Liver (tissue), 9 donors: ENCODE measurements around the gene SH3BGRL. TPM values are rescaled to one million over a fixed set of nuclear protein-coding genes. Genes with fewer than 3 reads are reported as not detected.

Experiments used
- DNase-seq: peaks from one replicate; pipeline ENCODE4 v3.0.0-alpha.2; 2017; ENCODE audit warnings: low spot score
- H3K27ac ChIP-seq, 2 donors: one replicate each; pipeline ENCODE4 v1.7.0; 2013; ENCODE audit warnings: inconsistent platforms in 2 of 2, low read length in 2 of 2, control low read depth in 1 of 2, low read depth in 1 of 2, mild to moderate bottlenecking in 1 of 2
- H3K27me3 ChIP-seq, 4 donors: one replicate each; pipeline versions ENCODE4 v1.6.1 to v1.7.0; 2013; ENCODE audit warnings: low read length in 3 of 4, inconsistent platforms in 1 of 4, mild to moderate bottlenecking in 1 of 4, moderate library complexity in 1 of 4; ENCODE audit not compliant: control insufficient read depth in 4 of 4, insufficient read depth in 4 of 4
- H3K36me3 ChIP-seq, 4 donors: one replicate each; pipeline versions ENCODE4 v1.6.1 to v1.7.0; 2013; ENCODE audit warnings: low read length in 3 of 4, mild to moderate bottlenecking in 3 of 4, low read depth in 1 of 4, moderate library complexity in 1 of 4; ENCODE audit not compliant: control insufficient read depth in 4 of 4, insufficient read depth in 3 of 4
- H3K4me1 ChIP-seq, 4 donors: one replicate each; pipeline versions ENCODE4 v1.6.1 to v1.7.0; 2013; ENCODE audit warnings: low read length in 3 of 4, mild to moderate bottlenecking in 3 of 4, moderate library complexity in 1 of 4; ENCODE audit not compliant: control insufficient read depth in 4 of 4, insufficient read depth in 4 of 4
- H3K4me3 ChIP-seq, 3 donors: one replicate each; pipeline versions ENCODE4 v1.6.1 to v1.7.0; 2013; ENCODE audit warnings: low read length in 3 of 3, control low read depth in 1 of 3, low read depth in 1 of 3, mild to moderate bottlenecking in 1 of 3
- H3K9ac ChIP-seq, 2 donors: one replicate each; pipeline ENCODE4 v1.7.0; 2013; ENCODE audit warnings: low read length in 2 of 2, mild to moderate bottlenecking in 2 of 2, moderate library complexity in 2 of 2, control low read depth in 1 of 2, low read depth in 1 of 2
- H3K9me3 ChIP-seq, 4 donors: one replicate each; pipeline versions ENCODE4 v1.6.1 to v1.7.0; 2013; ENCODE audit warnings: low read length in 3 of 4; ENCODE audit not compliant: control insufficient read depth in 4 of 4
- ATF3 ChIP-seq: IDR thresholded peaks from 2 replicates; pipeline ENCODE4 v1.6.1; 2016; ENCODE audit warnings: antibody characterized with exemption
- CTCF ChIP-seq: fragments of 150-350 bp; IDR thresholded peaks from 2 replicates; pipeline ENCODE4 v1.5.1; 2017; ENCODE audit warnings: improper control_type of control experiment, low read depth, low read length; ENCODE audit not compliant: missing input control
- EGR1 ChIP-seq, 2 donors: IDR thresholded peaks; 2 replicates each; pipeline ENCODE4 v1.6.1; 2016 to 2018; ENCODE audit warnings: antibody characterized with exemption in 2 of 2, low read depth in 2 of 2
- FOXA1 ChIP-seq: IDR thresholded peaks from 2 replicates; pipeline ENCODE4 v1.6.1; 2016; ENCODE audit warnings: antibody characterized with exemption
- FOXA2 ChIP-seq: IDR thresholded peaks from 2 replicates; pipeline ENCODE4 v1.6.1; 2016; ENCODE audit warnings: antibody characterized with exemption
- GABPA ChIP-seq, 2 donors: IDR thresholded peaks in 1 of 2; conservative IDR thresholded peaks in 1 of 2; 2 replicates each; pipeline ENCODE4 v1.6.1; 2016; ENCODE audit warnings: antibody characterized with exemption in 2 of 2, mild to moderate bottlenecking in 1 of 2, moderate library complexity in 1 of 2
- HNF4A ChIP-seq, 2 donors: conservative IDR thresholded peaks; 2 replicates each; pipeline ENCODE4 v1.6.1; 2016; ENCODE audit warnings: antibody characterized with exemption in 2 of 2, mild to moderate bottlenecking in 2 of 2
- HNF4G ChIP-seq: IDR thresholded peaks from 2 replicates; pipeline ENCODE4 v1.6.1; 2016; ENCODE audit warnings: antibody characterized with exemption
- JUND ChIP-seq, 2 donors: IDR thresholded peaks; 2 replicates each; pipeline ENCODE4 v1.6.1; 2016; ENCODE audit warnings: antibody characterized with exemption in 2 of 2
- NR2F2 ChIP-seq: IDR thresholded peaks from 2 replicates; pipeline ENCODE4 v1.6.1; 2016; ENCODE audit warnings: antibody characterized with exemption
- RAD21 ChIP-seq, 2 donors: IDR thresholded peaks; 2 replicates each; pipeline ENCODE4 v1.6.1; 2016; ENCODE audit warnings: antibody characterized with exemption in 2 of 2, mild to moderate bottlenecking in 2 of 2
- REST ChIP-seq: IDR thresholded peaks from 2 replicates; pipeline ENCODE4 v1.6.1; 2016; ENCODE audit warnings: antibody characterized with exemption, mild to moderate bottlenecking
- SP1 ChIP-seq: IDR thresholded peaks from 2 replicates; pipeline ENCODE4 v1.6.1; 2018; ENCODE audit warnings: antibody characterized with exemption, mild to moderate bottlenecking
- TAF1 ChIP-seq: conservative IDR thresholded peaks from 2 replicates; pipeline ENCODE4 v1.6.1; 2016; ENCODE audit warnings: antibody characterized with exemption, mild to moderate bottlenecking
- YY1 ChIP-seq: IDR thresholded peaks from 2 replicates; pipeline ENCODE4 v1.6.1; 2016; ENCODE audit warnings: antibody characterized with exemption, mild to moderate bottlenecking
- WGBS: extraction: QIAGEN DNeasy Blood & Tissue Kit; methylation state at CpG from one replicate; pipeline ENCODE4 v1.1.7; 2013; 5-methylcytosine and 5-hydroxymethylcytosine counted together
- polyA plus RNA-seq, 2 donors: library from polyadenylated mRNA; stranded (reverse) in 1 of 2; unstranded in 1 of 2; fragments of 200-250 nt in 1 of 2; fragments of >200 nt in 1 of 2; fragmentation: Nextera tagmentation in 1 of 2; extraction: Ambion mirVana in 1 of 2; gene quantifications; one replicate each; pipeline versions ENCODE4 v1.2.1 to v1.2.3, GENCODE V29; 2013 to 2015
- total RNA-seq, 2 donors: library from RNA; depleted of rRNA; stranded (reverse); fragments of >200 nt; gene quantifications; one replicate each; pipeline ENCODE4 v1.2.3, GENCODE V29; 2014
- donor health status: healthy.
- donor health status: healthy.
- donor health status: healthy.
- donor health status: healthy.
- donor health status: healthy.

Gene SH3BGRL
- total and polyA plus RNA-seq, 4 donors: 15.5 to 64.3 (median 20.6) TPM

- 90% methylated on average over 1 of the region's 1 CpG for WGBS
- no peak for DNase-seq
- no peak for TF ChIP-seq JUND (IDR thresholded peaks at IDR 0.05)
- no peak for TF ChIP-seq HNF4A (conservative IDR thresholded peaks at IDR 0.05)
- TF ChIP-seq FOXA2: no peak
- TF ChIP-seq TAF1: no peak
- TF ChIP-seq HNF4G: no peak
- no peak for TF ChIP-seq ATF3
- TF ChIP-seq RAD21 (IDR thresholded peaks at IDR 0.05): no peak
- TF ChIP-seq EGR1 (IDR thresholded peaks at IDR 0.05; ENCODE audit: low read depth in 2 of 2): no peak
- TF ChIP-seq SP1: no peak
- TF ChIP-seq CTCF: no peak
- no peak for TF ChIP-seq GABPA (IDR thresholded peaks at IDR 0.05 in 1 of 2, conservative IDR thresholded peaks at IDR 0.05 in 1 of 2)
- no peak for TF ChIP-seq FOXA1
- no peak for TF ChIP-seq NR2F2
- H3K36me3 ChIP-seq: no peaks in the 10 kb centered on the region
- H3K27ac ChIP-seq: no peak overlapping the region
- H3K9ac ChIP-seq: no peak overlapping the region
- H3K4me1 ChIP-seq: no peaks in the 10 kb centered on the region
- no peak overlapping the region for H3K4me3 ChIP-seq
- no peaks in the 10 kb centered on the region for H3K27me3 ChIP-seq
- no peaks in the 10 kb centered on the region for H3K9me3 ChIP-seq
These were observed 29.6 kb downstream of the SH3BGRL start for GRCh38 chrX:81231476-81231875.

- H3K9ac ChIP-seq: no peak overlapping the region
- DNase-seq: no peak
- no peaks in the 10 kb centered on the region for H3K9me3 ChIP-seq
- H3K4me3 ChIP-seq: no peak overlapping the region
- TF ChIP-seq ATF3: no peak
- no peak for TF ChIP-seq FOXA2
- no peak for TF ChIP-seq GABPA (IDR thresholded peaks at IDR 0.05 in 1 of 2, conservative IDR thresholded peaks at IDR 0.05 in 1 of 2)
- no peak for TF ChIP-seq YY1
- TF ChIP-seq REST: no peak
- H3K4me1 ChIP-seq: no peaks in the 10 kb centered on the region
- H3K27ac ChIP-seq: no peak overlapping the region
- no peaks in the 10 kb centered on the region for H3K27me3 ChIP-seq
- no peaks in the 10 kb centered on the region for H3K36me3 ChIP-seq
- 87% methylated on average over 1 of the region's 1 CpG for WGBS
These were observed 30.3 kb downstream of the SH3BGRL start for GRCh38 chrX:81232218-81232617.
